Sigmoid colon (tissue), 7 donors: ENCODE data around the gene NUDT22. TPM values are rescaled to one million over a fixed set of nuclear protein-coding genes. Genes with fewer than 3 reads are reported as not detected.
A peak's percentile ranks its signal among the peaks of the same experiment; 100 is the strongest.

Experiments
- DNase-seq: peaks from one replicate; pipeline ENCODE4 v3.0.0-alpha.2; 2019
- H3K27ac ChIP-seq, 4 donors: fragments of 200-600 bp; sonication (generic); one replicate each; pipeline ENCODE4 v1.5.1; 2016 to 2019; ENCODE audit warnings: mild to moderate bottlenecking in 1 of 4
- H3K27me3 ChIP-seq, 3 donors: fragments of 200-600 bp; sonication (generic); one replicate each; pipeline ENCODE4 v1.5.1; 2019; ENCODE audit warnings: mild to moderate bottlenecking in 1 of 3
- H3K36me3 ChIP-seq, 4 donors: fragments of 200-600 bp; sonication (generic); one replicate each; pipeline ENCODE4 v1.5.1; 2016 to 2019
- H3K4me1 ChIP-seq, 4 donors: fragments of 200-600 bp; sonication (generic); one replicate each; pipeline ENCODE4 v1.5.1; 2017 to 2019
- H3K4me3 ChIP-seq, 4 donors: fragments of 200-600 bp; sonication (generic); one replicate each; pipeline ENCODE4 v1.5.1; 2017 to 2019; ENCODE audit warnings: mild to moderate bottlenecking in 2 of 4, moderate library complexity in 1 of 4
- H3K9me3 ChIP-seq, 4 donors: fragments of 200-600 bp in 3 of 4; sonication (generic) in 3 of 4; one replicate each; pipeline versions ENCODE4 v1.5.1 to v1.6.1; 2013 to 2019
- EP300 ChIP-seq, 4 donors: sonication (generic); formaldehyde crosslinking; IDR thresholded peaks; one replicate each; pipeline ENCODE4 v1.6.1; 2017; ENCODE audit warnings: antibody characterized with exemption in 4 of 4
- POLR2A ChIP-seq, 2 donors: fragments of 450-650 bp; IDR thresholded peaks; one replicate each; pipeline ENCODE4 v1.6.1; 2016; ENCODE audit warnings: antibody characterized with exemption in 2 of 2, mild to moderate bottlenecking in 2 of 2, moderate library complexity in 2 of 2
- POLR2AphosphoS5 ChIP-seq, 4 donors: sonication (generic); formaldehyde crosslinking; IDR thresholded peaks; one replicate each; pipeline ENCODE4 v1.6.1; 2017; ENCODE audit warnings: antibody characterized with exemption in 4 of 4
- WGBS, 2 donors: extraction: QIAGEN DNeasy Blood & Tissue Kit; methylation state at CpG; one replicate each; pipeline ENCODE4 v1.1.7; 2013; 5-methylcytosine and 5-hydroxymethylcytosine counted together
- intact Hi-C: fragments of 100-400 bp; cut with DNase I; formaldehyde crosslinking; loops from one replicate; pipeline ENCODE4 v1.15.1; 2023
- polyA plus RNA-seq, 3 donors: library from polyadenylated mRNA; stranded (reverse); fragments of 200-250 nt; gene quantifications; one replicate each; pipeline ENCODE4 v1.2.3, GENCODE V29; 2013
- total RNA-seq, 4 donors: library from RNA; depleted of rRNA; stranded (reverse); fragments of >200 nt; gene quantifications; one replicate each; pipeline ENCODE4 v1.1.0, GENCODE V29; 2016
- TF ChIP-seq, protein P1 (sequence below), 4 experiments: fragments of 450-650 bp in 3 of 4; fragments of 200-600 bp in 1 of 4; IDR thresholded peaks; one replicate each; pipeline ENCODE4 v1.5.1; 2016 to 2019; ENCODE audit warnings: antibody characterized with exemption in 4 of 4, mild to moderate bottlenecking in 3 of 4, moderate library complexity in 2 of 4
- donor health status: healthy with polysubstance abuse.
- donor health status: Bipolar disorder and iron deficiency.
- donor health status: healthy.

Gene NUDT22
- total RNA-seq, result 10 to 100 TPM; 41.4 to 64.8 (median 50.1) TPM
- 100 to 1,000 TPM in 2 of 3 donors, 10 to 100 TPM in 1; 91.3 to 130 (median 116) TPM for polyA plus RNA-seq

DNA sequence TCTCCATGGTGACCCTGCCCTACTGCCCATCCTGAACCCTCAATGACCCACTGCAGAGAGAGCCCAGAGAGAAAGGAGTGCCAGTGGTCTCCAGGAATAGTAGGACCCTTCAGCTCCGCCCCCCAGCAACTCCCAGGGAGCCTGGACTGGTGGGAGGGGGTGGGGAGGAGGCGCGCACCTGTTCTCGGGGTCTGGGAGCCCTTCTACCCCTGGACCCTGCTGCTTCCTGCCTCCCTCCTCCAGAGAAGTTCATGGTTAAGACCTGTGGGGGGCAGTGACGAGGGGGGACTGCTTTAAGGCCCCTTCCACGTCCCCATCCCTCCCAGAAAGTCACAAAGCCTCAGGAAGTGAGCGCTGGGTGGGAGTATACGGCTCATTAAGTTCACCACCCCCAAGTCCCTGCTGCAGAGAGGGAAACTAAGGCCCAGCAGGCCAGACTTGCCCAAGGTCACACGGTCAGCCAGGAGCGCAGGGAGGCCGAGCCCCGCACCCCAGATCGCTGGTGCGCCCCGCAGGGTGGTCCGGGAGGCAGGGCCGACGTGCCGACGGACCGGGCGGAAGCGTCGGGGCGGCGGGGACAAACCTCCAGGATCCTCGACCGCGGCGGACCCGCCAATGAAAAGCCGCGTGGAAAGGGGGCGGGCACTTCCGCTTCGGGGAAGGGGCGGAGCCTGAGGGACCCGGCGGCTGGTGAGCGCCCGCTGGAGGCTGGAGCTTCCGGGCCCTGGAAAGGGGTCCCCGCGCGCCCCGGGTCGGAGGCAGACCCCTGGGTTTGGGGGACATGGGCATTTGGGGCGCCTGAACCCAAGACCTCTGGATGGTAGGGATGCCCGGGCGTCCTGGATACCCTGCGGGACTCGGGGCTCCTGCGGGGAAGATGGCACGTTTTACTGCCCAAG, at the start of gene NUDT22, which contains the start of gene TRPT1:
Gene NUDT22, plus strand, starts transcription at position 667 of the 899 bp plus-strand sequence. CDS start 379 bp downstream, outside the sequence.
Gene TRPT1, minus strand, starts transcription at position 579 of the 899 bp plus-strand sequence. Its CDS starts 326 bp downstream, at position 253.
- peak within 1 kb of the TSS; percentile 71 to 89 (median 80) for H3K4me3 ChIP-seq
- DNase-seq, result peak; percentile 96
- WGBS, 2 donors, result 1% methylated on average over 54 of the region's 54 CpGs
- H3K27me3 ChIP-seq, result no peaks in the 10 kb centered on the region
- intact Hi-C loops, result loop anchor here (5.0 kb wide), 1 partner anchor 39 kb away; the partner anchor contains the start of gene STIP1
- no peak for TF ChIP-seq EP300 (IDR thresholded peaks at IDR 0.05)
- TF ChIP-seq, protein P1, sequence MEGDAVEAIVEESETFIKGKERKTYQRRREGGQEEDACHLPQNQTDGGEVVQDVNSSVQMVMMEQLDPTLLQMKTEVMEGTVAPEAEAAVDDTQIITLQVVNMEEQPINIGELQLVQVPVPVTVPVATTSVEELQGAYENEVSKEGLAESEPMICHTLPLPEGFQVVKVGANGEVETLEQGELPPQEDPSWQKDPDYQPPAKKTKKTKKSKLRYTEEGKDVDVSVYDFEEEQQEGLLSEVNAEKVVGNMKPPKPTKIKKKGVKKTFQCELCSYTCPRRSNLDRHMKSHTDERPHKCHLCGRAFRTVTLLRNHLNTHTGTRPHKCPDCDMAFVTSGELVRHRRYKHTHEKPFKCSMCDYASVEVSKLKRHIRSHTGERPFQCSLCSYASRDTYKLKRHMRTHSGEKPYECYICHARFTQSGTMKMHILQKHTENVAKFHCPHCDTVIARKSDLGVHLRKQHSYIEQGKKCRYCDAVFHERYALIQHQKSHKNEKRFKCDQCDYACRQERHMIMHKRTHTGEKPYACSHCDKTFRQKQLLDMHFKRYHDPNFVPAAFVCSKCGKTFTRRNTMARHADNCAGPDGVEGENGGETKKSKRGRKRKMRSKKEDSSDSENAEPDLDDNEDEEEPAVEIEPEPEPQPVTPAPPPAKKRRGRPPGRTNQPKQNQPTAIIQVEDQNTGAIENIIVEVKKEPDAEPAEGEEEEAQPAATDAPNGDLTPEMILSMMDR (IDR thresholded peaks at IDR 0.05), result peak in 1 of 4 experiments; percentile 18
- TF ChIP-seq POLR2A (IDR thresholded peaks at IDR 0.05), result peak; percentile 90 to 95
- peak; percentile 88 to 96 (median 92) for TF ChIP-seq POLR2AphosphoS5 (IDR thresholded peaks at IDR 0.05)
- peaks cover 0 to 14% (median 0%) of the 10 kb centered on the region in 4 donors for H3K36me3 ChIP-seq
- H3K27ac ChIP-seq, result peak within 1 kb of the TSS; percentile 89 to 94 (median 92)
- H3K4me1 ChIP-seq, result peaks cover 0 to 53% (median 37%) of the 10 kb centered on the region in 4 donors
- no peaks in the 10 kb centered on the region for H3K9me3 ChIP-seq

- no peak for DNase-seq
- Histone ChIP-seq H3K36me3 (no peaks in the 10 kb centered on the region), H3K27me3 (no peaks in the 10 kb centered on the region), H3K4me1 (peaks cover 0 to 19% (median 14%) of the 10 kb centered on the region in 4 donors), H3K4me3 (no peak overlapping the region), H3K9me3 (no peaks in the 10 kb centered on the region), H3K27ac (no peak overlapping the region)
- 71 to 87% methylated on average over 8 of the region's 8 CpGs for WGBS, 2 donors
- no peak for TF ChIP-seq POLR2AphosphoS5 (IDR thresholded peaks at IDR 0.05)
- no peak for TF ChIP-seq EP300 (IDR thresholded peaks at IDR 0.05)
- TF ChIP-seq, protein P1 (IDR thresholded peaks at IDR 0.05), result no peak
- no peak for TF ChIP-seq POLR2A (IDR thresholded peaks at IDR 0.05)
- intact Hi-C loops, result no loop called here
These were observed 49.3 kb upstream of the NUDT22 start for GRCh38 chr11:64176751-64177150.

DNA sequence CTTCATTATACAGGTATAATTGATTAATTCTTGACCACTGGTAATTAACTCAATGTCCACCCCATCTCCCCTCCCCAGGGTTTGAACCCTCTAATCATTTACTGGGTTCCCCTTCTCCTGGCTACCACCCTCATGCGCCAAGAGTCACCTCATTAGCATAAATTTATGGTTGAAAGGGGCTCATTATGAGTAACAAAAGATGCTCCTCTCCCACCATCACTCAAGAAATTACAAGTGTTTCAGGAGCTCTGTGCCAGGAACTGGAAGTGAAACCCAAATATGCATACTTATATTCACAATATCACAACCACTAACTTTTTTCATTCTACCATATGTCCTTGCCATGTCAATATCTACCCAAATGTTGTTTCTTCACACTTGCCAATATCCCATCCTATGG, 47.9 kb upstream of the NUDT22 start:
- intact Hi-C loops, result no loop called here

GRCh38 chr11:64178951-64179639, 47.0 kb upstream of the NUDT22 start:
- DNase-seq, result no peak
- no peak overlapping the region for H3K27ac ChIP-seq
- intact Hi-C loops, result no loop called here
- H3K36me3 ChIP-seq, result no peaks in the 10 kb centered on the region
- TF ChIP-seq, protein P1 (IDR thresholded peaks at IDR 0.05), result no peak
- TF ChIP-seq EP300 (IDR thresholded peaks at IDR 0.05) (no peak), POLR2A (IDR thresholded peaks at IDR 0.05) (no peak), POLR2AphosphoS5 (IDR thresholded peaks at IDR 0.05) (no peak)
- H3K27me3 ChIP-seq, result no peaks in the 10 kb centered on the region
- H3K9me3 ChIP-seq, result no peaks in the 10 kb centered on the region
- 97% methylated on average over 12 of the region's 12 CpGs for WGBS, 2 donors
- peaks cover 0 to 41% (median 30%) of the 10 kb centered on the region in 4 donors for H3K4me1 ChIP-seq
- no peak overlapping the region for H3K4me3 ChIP-seq

More for the DNA sequence above, 47.9 kb upstream of the NUDT22 start:
- Histone ChIP-seq H3K36me3 (no peaks in the 10 kb centered on the region), H3K27me3 (no peaks in the 10 kb centered on the region), H3K27ac (no peak overlapping the region), H3K4me3 (no peak overlapping the region), H3K9me3 (no peaks in the 10 kb centered on the region), H3K4me1 (peaks cover 0 to 32% (median 22%) of the 10 kb centered on the region in 4 donors)
- TF ChIP-seq POLR2A (IDR thresholded peaks at IDR 0.05) (no peak), EP300 (IDR thresholded peaks at IDR 0.05) (no peak), POLR2AphosphoS5 (IDR thresholded peaks at IDR 0.05) (no peak)
- TF ChIP-seq, protein P1 (IDR thresholded peaks at IDR 0.05), result no peak
- DNase-seq, result no peak
- 74 to 95% methylated on average over 1 of the region's 1 CpG for WGBS, 2 donors
